Putamen (tissue), 1 donor: ENCODE results near the gene IVD.
A peak's percentile ranks its signal among the peaks of the same experiment; 100 is the strongest.

Experiments used
- DNase-seq: peaks from one replicate; pipeline ENCODE4 v3.0.0-alpha.2; 2016; ENCODE audit warnings: low spot score

The IVD gene

DNA sequence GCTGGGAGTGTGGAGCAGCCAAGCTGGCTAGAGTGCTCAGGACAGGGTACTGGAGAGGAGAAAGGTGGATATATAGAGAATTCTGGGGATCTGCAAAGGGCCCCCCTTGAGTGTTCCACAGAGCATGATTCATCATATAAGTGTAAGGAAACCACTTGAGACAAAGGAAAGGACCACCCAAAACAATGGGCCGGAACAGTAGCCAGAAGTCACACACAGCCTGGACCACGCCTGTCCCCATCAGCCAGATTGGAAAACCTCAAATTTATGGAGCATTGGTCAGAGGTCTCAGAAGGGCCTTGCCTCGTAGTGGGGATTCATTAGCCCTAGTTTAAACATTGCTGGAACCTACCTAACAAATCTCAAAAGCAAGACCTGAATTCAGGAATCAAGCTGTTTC lies 28.0 kb upstream of the IVD start:
- no peak for DNase-seq

DNA sequence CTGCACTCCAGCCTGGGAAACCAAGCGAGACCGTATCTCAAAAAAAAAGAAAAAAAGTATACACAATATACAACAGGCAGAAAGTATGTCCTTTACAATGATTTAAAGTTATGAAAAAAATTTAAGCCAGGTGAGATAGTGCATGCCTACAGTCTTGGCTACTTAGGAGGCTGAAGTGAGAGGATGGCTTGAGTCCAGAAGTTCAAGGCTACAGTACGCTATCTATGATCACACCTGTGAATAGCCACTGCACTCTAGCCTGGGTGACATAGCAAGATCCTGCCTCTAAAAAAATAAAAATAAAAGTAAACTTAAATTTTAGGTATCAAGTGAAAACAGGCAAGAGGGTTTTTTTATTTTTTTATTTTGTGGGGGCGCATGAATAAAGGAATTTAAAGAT lies 26.2 kb upstream of the IVD start:
- DNase-seq: no peak

DNA sequence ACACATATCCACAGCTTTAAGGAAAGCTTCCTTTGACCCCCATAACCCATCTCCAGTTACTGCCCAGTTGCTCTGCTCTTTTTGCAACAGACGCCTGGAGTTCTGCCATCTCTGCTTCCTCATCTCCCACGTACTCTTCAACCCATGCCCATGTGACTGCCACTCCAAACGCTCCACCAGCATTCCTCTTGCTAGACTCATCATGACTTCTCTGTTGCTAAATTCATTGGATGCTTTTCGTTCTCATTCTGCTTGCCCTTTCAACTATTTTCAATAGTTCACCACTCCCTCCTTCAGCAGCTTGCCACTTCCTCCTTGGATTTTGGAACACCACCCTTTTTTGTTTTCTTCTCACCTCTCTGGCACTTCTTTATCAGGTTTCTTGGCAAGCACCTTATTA lies 25.7 kb upstream of the IVD start:
- DNase-seq: no peak

DNA sequence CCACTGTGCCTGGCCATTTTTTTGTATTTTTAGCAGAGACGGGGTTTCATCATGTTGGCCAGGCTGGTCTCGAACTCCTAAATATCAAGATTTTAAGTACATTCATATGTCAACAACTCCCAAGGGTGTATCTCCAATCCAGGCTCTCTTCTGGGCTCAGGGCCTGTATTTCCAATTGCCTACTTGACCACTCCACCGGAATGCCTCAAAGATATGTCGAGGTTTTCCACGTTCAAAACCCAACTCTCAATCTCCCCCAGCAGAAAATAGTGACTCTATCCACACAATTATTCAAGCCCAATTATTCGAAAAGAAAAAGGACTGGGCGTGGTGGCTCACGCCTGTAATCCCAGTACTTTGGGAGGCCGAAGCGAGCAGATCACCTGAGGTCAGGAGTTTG lies 25.0 kb upstream of the IVD start:
- no peak for DNase-seq

DNA sequence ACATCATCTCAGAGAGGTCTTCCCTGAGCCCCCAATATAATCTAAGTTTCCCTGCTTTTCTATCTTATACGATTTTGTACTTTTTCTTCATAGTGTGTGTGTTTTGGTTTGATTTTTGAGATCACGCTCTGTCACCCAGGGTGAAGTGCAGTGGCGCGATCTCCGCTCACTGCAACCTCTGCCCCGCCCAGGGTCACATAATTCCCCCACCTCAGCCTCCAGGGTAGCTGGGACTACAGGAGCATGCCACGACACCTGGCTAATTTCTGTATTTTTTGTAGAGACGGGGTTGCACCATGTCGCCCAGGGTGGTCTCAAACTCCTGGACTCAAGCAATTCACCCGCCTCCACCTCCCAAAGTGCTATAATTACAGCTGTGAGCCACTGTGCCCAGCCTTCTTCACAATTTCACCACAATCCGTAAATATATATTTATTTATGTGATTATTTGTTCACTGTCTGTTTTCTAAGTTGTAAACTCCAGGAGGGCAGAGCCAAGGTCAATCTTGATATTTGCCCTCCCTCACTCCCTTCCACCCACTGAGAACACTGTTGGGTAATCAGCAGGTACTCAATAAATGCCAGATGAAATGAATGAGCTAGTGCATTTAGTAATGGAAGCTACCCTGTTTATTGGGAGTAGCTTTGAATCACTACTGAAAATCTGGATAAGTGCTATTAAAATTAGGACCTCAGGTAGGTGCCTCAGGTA lies 23.6 kb upstream of the IVD start:
- no peak for DNase-seq

DNA sequence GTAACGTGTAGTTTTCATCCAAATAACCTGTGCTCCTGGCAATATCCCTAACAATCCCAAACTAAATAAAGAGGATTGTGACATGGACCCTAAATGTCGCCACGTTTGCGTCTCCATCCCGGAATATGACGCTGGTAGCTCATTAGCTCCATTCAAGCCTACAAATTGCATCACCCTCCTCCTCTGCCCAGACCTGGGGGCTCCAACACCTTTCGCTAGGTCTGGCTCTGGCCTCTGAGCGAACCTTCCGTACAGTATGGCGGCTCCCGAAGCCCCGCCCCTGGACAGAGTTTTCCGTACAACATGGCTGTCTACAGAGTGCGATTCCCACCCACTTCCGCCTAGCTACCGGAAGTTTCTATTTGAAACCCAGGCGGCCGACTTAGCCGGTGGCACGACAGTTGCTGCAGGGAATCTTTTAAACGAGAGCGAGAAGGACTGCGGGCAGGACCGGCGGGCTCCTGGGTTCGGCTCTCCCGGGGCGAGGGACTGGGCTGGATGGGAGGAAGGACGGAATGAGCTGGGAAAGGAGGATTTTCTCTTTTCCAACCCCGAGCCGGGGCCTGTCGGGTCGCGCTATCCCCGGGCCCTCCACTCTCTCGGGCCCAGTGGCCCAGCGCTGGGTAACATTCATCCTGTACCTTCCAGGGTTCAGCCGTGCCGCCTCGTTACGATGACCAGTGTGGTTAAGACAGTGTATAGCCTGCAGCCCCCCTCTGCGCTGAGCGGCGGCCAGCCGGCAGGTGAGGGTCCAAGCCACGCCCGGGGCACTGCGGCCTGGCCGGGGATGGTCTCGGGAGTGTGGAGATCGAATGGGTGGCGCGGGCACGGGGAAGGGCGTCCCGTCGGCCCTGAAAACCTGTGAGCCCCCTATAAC lies 22.8 kb upstream of the IVD start, which contains the start of gene KNSTRN:
Gene KNSTRN, plus strand, starts transcription at position 142 of the 877 bp plus-strand sequence. Its CDS starts 115 bp downstream, at position 257.
- peak; percentile 92 for DNase-seq

DNA sequence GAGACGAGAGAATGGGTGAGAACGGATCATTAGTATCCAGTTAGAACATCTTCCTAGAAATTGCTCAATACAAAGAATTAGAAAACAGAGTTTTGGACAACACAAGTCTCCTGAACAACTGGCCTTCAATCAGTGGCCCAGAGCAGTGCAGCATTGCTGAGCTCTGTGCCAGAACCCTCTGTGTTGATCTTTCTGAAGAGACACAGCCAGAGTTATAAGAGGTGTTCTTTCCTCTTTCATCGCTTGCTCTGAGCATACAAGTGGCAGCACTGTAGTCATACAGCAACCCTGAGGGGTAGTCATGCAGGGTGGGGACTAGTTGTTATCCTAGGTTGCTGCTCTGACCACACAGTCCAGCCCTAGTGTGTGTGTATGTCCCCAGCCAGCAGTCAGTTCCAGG lies 19.1 kb upstream of the IVD start:
- DNase-seq: no peak

DNA sequence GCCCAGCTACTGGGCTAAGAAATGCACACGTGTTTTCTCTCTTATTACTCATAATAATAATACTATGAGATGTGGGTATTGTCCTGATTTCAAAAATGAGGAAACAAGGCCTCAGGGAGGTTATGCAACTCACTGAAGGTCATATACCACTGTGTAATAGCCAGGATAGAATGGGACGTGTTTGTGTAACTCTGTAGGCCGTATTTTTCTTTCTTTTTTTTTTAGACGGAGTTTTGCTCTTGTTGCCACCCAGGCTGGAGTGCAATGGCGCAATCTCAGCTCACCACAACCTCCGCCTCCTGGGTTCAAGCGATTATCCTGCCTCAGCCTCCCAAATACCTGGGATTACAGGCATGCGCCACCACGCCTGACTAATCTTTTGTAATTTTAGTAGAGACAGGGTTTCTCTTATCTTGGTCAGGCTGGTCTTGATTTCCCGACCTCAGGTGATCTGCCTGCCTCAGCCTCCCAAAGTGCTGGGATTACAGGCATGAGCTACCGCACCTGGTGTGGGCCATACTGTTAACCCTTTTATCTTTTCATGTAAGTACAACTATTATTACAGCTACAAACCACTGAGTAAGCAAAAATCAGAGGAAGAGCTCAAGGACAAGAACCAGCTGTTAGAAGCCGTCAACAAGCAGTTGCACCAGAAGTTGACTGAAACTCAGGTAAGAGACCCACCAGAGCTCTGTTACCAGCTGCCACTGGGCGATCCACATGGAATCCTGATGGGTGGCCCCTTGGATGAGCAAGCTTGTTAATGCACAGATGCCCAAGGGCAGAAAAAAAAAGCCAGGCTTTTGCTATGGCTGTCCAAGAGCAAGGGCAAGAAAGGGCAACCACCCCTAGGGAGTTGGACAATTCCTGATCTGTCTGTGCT lies 16.4 kb upstream of the IVD start:
- DNase-seq: no peak

GRCh38 chr15:40389824-40390595 lies 15.6 kb upstream of the IVD start:
- DNase-seq: no peak

- no peak for DNase-seq
Measured at GRCh38 chr15:40392986-40393948, 12.3 kb upstream of the IVD start.

GRCh38 chr15:40397688-40398412 lies 7.7 kb upstream of the IVD start:
- no peak for DNase-seq

DNA sequence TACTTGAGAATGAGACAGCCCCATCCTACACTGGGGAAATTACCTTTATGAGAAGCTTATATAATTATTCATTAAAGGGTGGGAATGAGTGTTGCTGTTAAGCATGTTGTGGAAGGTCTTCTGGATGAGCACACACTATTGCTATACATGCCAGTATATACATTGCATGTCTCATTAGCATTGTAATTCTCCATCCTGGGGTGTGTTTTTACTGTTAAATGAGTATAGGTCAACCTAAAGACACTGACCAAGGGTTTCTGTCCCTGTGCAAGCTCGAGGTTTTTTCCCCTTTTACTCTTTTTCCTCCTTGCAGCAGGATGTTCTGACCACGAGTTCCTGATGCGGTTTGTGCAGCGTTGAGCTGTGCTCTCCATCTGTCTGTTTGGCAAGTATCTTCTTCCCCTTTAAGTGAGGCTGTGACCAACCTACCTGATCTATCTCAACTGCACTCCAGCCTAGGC lies 7.2 kb upstream of the IVD start:
- no peak for DNase-seq

DNA sequence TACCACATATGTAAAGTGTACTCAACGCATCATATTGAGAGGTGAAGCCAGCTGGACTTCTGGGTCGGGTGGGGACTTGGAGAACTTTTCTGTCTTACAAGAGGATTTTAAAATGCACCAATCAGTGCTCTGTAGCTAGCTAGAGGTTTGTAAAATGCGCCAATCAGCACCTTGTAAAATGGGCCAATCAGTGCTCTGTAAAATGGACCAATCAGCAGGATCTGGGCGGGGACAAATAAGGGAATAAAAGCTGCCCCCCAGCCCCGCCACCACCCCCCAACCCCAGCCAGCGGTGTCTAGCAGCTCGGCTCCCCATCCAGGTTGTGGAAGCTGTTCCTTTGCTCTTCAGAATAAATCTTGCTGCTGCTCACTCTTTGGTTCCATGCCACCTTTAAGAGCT lies 6.2 kb upstream of the IVD start:
- DNase-seq: no peak

- DNase-seq: no peak
Measured at GRCh38 chr15:40407330-40407990, 1.9 kb downstream of the IVD start.

- no peak for DNase-seq
Measured at GRCh38 chr15:40409366-40409765, 3.8 kb downstream of the IVD start.

GRCh38 chr15:40410476-40410875 lies 4.9 kb downstream of the IVD start:
- no peak for DNase-seq

DNA sequence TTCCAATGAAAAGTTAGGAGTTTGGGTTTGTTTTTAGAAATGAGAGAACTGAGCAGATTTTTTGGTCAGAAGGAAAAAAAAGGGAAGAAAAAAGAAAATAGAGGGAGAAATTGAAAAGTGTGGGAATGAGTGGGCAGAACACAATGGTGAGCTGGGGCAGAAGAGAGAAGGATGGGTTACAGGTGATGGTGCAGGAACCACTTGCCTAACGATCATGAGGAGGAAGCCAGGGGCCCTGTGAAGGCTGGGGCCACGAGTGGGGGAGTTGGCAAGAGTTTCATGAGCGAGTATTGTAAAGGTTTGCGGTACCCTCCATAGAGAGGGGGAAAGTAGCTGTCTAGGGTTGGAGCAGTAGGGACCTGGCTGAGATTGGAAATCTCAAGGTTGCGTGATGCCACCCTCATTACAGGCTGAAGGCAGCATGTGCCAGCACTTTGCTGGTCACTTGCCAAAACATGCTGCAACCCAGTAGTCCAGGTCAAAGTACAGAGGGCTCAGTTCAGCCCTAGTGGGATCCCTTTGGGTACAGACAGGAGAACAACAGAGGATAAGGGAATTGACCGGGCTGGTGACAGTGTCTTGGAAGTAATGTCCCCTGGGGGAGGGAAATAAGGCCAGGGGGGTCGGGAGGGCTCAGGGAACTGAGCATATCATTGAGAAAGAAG lies 6.6 kb downstream of the IVD start:
- DNase-seq: no peak

DNA sequence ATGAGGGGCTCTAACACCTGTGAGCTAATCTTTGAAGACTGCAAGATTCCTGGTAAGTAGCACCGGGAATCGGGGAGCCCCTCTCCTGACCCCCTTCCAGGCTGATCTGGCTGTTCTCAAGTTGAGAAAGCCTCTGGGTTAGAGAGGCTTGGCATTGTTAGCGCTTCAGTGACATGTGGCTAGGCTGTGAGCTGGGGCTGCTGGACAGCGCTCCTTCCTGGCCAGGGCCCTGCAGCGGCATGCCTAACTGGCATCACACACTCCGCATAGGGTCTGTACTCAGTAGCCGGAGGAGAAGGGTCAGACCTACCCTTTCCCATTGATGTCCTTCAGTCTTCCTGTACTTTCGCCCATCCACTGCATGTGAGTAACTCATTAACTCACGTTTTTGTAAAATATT lies 7.4 kb downstream of the IVD start:
- DNase-seq: no peak

DNA sequence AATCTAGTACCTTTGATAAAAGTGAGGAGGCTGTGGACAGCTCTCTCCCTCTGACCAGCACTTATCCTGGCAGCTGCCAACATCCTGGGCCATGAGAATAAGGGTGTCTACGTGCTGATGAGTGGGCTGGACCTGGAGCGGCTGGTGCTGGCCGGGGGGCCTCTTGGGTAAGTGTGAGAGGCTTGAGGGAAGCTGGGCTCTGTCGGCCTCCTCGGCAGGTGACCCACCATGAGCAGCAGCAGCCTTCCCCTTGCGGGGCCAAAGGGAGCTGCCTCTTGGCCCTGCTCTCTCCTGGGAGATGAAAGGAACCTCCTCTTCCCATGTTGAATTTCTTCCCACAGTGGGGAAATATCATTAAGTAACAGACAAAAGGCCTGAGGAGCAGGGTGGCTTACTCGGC lies 9.2 kb downstream of the IVD start:
- no peak for DNase-seq
